ENCODE results near the gene MARCHF3.

GRCh38 chr5:126826619-126827215 lies 203.6 kb downstream of the MARCHF3 start:
- TF ChIP-seq, protein P1, sequence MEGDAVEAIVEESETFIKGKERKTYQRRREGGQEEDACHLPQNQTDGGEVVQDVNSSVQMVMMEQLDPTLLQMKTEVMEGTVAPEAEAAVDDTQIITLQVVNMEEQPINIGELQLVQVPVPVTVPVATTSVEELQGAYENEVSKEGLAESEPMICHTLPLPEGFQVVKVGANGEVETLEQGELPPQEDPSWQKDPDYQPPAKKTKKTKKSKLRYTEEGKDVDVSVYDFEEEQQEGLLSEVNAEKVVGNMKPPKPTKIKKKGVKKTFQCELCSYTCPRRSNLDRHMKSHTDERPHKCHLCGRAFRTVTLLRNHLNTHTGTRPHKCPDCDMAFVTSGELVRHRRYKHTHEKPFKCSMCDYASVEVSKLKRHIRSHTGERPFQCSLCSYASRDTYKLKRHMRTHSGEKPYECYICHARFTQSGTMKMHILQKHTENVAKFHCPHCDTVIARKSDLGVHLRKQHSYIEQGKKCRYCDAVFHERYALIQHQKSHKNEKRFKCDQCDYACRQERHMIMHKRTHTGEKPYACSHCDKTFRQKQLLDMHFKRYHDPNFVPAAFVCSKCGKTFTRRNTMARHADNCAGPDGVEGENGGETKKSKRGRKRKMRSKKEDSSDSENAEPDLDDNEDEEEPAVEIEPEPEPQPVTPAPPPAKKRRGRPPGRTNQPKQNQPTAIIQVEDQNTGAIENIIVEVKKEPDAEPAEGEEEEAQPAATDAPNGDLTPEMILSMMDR (IDR thresholded peaks at IDR 0.05) = no peak
- TF ChIP-seq POLR2A (IDR thresholded peaks at IDR 0.05; ENCODE audit: low read length) = no peak
- TF ChIP-seq, protein P2, sequence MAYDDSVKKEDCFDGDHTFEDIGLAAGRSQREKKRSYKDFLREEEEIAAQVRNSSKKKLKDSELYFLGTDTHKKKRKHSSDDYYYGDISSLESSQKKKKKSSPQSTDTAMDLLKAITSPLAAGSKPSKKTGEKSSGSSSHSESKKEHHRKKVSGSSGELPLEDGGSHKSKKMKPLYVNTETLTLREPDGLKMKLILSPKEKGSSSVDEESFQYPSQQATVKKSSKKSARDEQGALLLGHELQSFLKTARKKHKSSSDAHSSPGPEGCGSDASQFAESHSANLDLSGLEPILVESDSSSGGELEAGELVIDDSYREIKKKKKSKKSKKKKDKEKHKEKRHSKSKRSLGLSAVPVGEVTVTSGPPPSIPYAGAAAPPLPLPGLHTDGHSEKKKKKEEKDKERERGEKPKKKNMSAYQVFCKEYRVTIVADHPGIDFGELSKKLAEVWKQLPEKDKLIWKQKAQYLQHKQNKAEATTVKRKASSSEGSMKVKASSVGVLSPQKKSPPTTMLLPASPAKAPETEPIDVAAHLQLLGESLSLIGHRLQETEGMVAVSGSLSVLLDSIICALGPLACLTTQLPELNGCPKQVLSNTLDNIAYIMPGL (CRISPR knock-in tag; IDR thresholded peaks at IDR 0.05; ENCODE audit: borderline replicate concordance) = no peak

All from A549 (cell line).